NCI-H2107 (cell line): ENCODE measurements around the gene SLC38A3.

Experiments
- DNase-seq: peaks from one replicate; lab custom pipeline; 2025; lab: John Stamatoyannopoulos, UW

The SLC38A3 gene

DNA sequence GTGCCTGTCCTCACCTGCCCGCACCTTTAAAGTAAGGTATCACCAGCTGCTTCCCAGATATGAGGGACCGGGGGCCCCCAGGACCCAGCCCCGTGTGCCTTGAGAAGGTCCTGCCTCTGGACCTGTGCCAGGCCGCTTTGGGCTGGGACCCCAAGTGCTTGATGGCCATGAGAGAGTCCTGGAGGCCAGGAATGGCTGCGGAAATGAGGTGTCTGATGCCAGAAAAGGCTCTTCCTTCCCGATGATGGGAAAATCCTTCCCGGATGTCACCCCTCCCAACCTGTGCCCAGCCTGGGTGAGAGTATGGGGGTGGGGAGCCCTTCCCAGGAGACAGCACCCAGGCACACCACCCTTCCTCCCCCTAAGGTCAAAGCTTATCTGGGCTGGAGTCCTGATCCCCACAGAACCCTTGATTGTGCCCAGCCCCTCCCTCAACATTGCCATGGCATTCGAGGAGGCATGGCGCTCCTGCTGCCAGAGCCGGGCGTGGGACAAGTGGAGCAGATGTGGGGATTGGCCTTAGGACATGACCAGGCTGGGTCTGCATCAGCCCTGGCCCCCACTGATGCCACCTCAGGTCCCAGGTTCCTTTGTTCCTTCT lies 35.7 kb upstream of the SLC38A3 start:
- no peak for DNase-seq

DNA sequence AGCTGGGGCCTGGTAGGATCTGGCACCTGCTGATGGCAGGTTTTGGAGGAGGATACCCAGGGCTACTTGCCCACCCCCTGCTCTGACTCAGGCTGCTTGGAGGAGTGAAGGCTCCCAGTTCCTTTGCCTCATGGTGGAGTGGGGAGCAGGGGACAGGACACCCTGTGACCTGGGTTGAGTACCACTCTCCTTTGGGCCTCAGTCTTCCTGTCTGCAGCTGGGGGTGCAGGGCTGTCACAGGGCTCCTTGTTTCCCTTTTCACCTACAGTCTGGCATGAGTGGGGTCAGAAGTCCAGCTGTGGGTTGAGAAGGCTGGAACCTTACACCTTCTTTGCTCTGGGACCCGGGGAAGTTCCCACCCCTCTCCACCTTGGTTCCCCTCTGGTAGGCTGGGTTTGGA lies 35.2 kb upstream of the SLC38A3 start:
- no peak for DNase-seq

DNA sequence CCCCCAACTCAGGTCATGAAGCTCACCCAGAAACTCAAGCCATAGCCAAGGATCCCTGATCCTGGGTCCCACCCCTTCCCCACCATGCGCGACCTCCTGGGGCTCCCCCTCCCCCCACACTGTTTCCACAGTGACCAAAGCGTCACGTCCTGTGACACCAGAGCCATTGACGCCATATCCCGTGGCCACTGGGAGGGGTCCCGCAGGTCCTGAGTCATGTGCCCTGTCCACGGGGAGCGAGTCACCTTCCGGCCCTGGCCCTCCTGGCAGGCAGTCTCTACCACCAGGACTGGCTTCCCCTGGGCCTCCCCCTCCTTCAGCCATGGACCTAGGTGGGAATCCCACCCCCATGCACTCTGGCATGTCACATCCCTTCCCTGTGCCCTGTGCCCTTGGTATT lies 34.4 kb upstream of the SLC38A3 start:
- DNase-seq, result no peak

DNA sequence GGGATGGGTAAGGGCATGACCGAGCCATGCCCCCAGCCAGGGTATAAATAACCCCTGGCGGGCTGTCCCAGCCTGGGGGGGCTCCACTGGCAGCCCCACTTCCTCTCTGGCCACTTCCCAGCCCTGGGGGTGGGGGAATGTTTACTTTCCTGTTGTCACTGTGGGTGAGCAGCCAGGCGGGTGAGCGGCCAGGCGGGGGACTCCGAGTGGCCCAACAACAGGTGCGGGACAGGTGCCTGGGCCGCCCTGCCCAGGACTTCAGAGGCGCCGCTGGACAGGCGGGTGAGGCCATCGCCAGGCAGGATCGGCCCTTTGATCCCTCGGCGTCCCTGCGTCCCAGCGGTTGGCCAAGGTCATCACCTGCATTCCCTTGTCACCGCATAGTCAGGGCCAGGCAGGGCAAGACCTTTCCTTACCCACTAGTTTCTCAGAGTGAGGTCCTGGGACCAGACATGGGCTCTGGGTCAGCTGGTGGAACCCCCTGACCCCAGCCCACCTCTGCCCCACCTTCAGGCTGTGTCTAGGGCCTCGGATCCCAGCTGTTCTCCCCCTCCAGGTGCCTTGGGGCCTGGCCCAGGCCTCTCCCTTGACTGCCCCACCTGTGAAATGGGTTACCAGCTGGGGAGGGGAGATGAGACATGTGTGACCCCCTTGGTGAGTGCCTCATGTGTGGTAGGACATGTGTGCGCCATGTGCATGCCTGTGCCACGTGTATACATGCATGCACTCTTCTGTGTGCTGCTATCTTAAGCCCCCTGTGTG lies 33.4 kb upstream of the SLC38A3 start:
- no peak for DNase-seq

DNA sequence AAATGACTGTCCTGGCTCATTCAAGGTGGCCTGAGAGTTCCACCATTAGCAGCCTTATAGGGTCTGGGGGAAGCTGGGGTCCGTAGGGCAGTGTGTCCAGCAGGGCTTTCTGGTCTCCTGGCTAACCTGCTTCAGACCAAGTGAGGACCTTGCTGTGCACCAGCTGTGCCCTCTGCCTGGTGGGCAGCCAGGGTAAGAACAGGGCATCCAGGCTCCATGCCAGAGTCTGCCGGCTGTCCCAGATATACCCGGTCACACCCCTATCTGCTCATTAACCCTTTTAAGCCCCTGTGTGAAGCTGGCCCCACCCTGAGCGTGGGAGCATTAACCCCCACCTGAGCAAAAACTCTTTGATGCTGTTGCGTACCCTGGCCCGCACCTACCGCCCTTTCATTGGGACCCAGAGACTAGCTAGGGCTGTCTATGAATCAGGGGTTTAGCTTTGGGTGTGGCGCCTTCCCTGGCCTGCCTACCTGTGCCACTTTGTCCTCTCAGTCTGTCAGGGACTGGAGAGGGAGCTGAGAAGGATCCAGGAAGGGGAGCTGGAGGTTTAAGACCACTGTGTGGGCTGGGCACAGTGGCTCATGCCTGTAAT lies 32.3 kb upstream of the SLC38A3 start:
- no peak for DNase-seq

DNA sequence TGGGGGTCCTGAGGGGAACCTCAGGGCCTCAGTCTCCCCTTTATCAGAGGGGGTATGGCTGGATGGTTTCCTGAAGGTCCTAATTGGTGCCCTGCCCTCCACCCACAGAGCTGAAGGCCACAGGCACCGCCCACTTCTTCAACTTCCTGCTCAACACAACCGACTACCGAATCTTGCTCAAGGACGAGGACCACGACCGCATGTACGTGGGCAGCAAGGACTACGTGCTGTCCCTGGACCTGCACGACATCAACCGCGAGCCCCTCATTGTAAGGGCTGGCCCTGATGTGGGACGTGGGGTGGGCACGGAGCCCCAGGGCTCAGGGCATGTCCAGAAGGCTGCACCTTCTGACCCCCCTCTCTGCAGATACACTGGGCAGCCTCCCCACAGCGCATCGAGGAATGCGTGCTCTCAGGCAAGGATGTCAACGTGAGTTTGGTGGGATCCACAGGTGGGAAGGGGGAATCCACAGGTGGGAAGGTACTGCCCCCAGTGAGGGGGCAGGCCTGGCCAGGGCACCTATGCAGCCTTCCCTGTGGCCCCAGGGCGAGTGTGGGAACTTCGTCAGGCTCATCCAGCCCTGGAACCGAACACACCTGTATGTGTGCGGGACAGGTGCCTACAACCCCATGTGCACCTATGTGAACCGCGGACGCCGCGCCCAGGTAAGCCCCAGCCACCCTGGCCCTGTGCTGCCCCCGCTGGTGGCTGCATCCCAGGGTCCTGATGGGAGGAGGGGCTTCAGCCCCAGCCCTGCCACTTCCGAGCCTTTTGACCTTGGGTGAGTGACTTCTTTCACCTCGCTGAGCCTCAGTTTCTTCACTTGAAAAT lies 31.2 kb upstream of the SLC38A3 start:
- no peak for DNase-seq

DNA sequence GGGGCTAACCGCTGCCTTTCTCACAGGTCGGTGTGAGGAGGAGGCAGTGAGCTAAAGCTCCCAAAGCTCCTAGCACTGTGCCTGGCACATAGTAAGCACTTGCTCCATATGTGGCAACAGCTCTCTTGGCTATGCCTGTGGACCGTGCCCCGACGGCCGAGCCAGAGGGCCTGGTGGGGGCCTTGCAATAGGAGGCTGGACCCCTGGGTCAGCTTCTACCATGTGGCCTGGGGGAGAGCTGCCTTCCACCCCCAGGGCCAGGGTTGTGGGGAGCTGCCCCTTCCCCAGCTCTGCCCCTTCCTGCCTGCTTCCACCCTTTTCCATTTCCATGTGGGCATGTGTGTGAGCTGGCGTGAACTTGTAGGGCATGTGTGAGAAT lies 30.6 kb upstream of the SLC38A3 start:
- DNase-seq, result no peak

DNA sequence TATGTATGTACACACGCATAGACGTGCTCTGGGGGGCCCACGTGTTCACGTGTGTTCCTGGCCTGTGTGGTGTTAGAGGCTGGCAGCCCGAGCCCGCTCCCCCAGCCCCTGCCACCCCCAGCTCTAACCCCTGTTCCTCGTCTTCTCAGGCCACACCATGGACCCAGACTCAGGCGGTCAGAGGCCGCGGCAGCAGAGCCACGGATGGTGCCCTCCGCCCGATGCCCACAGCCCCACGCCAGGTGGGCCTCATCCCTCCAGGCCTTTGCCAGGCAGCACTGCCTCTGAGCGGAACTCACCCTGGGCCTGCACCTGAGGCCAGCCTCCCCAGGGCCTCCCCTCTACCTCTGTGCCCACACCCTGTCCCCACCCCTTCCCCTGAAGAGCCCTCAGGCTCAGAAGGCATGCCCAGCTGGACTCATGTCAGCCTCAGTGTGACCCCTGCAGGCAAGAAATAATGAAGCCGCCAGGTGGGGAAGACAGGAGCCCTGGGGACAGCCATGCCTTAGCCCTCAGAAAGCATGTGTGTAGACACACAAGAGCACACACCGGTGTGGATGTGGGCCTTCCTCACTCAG lies 30.0 kb upstream of the SLC38A3 start:
- no peak for DNase-seq

DNA sequence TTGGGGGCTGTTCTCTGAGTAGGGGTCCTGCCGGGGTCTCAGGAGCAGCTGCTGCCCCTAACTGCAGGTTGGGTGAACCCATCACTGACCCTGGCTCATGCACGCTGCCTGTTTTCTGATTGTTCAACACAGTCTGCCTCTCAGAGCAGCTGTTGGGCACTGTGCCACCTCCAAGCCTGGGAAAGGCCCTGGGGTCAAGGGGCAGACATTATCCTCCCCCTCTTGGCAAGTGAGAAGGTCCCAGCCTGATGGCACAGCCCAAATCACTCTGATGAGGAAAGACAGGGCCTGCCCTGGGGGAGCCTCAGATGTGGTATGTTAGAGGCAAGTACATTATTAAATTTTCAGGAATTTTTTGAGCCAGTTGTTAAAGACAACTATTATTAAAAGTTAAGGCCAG lies 27.7 kb upstream of the SLC38A3 start:
- no peak for DNase-seq

DNA sequence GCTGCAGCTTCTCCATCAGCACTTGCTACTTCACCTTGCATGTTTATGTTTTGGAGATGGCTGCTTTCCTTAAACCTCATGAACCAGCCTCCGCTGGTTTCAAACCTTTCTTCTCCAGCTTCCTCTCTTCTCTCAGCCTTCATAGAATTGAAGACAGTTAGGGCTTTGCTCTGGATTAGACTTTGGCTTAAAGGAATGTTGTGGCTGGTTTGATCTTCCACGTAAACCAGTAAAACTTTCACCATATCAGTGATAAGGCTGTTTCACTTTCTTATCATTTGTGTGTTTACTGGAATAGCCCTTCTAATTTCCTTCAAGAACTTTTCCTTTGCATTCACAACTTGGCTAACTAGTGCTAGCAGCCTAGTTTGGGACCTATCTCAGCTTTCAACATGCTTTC lies 25.4 kb upstream of the SLC38A3 start:
- DNase-seq, result no peak

DNA sequence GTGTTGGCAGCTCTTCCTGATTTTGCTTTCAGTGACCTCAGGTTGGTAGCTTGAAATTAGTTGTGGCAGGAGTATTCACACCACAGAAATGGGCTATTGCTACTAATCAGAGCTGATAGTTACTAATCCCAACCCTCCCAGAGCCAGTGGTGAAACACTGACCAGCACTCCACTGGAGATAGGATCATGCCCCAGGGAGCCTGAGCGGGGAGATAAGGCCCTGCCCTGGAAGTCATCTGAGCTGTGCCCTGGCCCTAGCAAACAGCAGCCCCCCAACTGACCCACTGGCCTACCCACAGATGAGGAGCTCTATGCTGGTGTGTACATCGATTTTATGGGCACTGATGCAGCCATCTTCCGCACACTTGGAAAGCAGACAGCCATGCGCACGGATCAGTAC lies 23.1 kb upstream of the SLC38A3 start:
- DNase-seq, result no peak

DNA sequence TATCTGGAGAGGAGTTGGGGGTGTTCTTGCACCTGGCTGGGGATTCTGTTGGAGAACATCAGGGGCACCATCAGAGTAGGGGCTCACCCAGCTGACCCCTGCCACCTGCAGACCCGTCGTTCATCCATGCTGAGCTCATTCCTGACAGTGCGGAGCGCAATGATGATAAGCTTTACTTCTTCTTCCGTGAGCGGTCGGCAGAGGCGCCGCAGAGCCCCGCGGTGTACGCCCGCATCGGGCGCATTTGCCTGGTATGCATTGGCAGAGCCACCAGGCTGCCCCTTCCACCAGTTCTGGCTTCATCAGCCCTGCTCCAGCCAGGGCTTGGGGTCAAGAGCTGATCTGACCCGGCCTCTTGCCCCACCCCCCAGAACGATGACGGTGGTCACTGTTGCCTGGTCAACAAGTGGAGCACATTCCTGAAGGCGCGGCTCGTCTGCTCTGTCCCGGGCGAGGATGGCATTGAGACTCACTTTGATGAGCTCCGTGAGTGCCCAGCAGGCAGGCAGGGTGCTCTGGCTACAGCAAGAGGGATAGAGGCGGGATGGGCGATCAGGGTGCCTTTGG lies 22.5 kb upstream of the SLC38A3 start:
- DNase-seq, result no peak

DNA sequence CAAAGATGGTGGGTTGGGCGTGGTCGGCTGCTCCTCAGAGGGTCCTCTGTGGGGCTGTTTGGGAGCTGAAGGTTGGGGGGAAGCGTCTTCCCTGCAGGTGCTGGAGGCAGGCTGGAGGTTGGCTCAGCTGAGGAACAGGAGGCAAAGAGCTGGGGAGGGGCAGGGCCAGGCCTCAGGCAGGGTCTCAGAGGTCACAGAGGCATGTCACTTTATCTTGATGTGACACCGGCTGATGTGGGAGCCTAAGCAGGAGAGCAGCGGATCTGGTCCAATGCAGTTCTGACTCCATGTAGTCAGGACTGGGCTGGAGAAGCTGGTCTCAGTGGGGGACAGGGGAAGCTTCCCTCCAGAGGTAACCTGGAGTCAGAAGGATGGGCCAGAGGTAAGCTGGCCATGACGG lies 21.3 kb upstream of the SLC38A3 start:
- no peak for DNase-seq

DNA sequence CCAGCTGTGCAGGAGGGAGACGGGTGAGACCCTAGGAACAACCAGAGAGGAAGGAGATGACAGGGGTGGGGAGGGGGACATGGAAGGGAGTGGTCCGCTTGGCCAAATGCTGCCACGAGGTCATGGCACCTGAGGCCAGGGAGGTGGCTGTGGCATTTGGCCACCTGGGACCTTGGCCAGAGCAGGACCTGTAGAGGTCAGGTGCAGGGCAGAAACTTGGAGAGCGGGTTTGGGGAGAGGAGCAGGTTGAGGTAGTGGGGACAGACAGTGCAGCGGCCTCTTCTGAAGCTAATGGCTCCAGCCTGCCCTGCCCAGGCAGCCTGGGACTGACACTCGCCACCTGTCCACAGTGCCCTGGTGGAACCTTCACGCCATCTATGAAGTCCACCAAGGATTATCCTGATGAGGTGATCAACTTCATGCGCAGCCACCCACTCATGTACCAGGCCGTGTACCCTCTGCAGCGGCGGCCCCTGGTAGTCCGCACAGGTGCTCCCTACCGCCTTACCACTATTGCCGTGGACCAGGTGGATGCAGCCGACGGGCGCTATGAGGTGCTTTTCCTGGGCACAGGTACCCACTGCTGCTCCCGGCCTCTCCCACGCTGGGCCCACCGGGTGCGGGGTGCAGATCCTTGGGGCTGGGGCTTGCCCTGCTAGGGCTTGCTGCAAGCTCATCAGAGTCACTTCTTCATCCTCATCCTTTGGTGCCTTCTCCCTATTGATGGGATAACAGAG lies 20.7 kb upstream of the SLC38A3 start:
- DNase-seq, result no peak

DNA sequence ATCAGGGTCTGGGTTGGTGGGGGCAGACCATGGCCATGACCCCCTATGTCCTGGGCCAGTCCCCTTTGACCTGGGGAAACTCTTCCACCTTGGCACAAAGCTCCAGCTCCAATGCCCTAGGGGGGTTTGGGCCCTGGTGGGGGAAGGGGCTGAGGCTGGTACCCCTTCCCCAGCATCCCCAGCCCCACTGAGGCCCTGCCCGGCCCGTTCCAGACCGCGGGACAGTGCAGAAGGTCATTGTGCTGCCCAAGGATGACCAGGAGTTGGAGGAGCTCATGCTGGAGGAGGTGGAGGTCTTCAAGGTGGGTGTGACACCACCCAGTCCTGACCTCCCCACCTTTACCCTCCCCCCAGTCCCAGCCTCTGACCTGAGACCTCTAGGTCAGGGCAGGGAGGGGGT lies 19.8 kb upstream of the SLC38A3 start:
- no peak for DNase-seq

DNA sequence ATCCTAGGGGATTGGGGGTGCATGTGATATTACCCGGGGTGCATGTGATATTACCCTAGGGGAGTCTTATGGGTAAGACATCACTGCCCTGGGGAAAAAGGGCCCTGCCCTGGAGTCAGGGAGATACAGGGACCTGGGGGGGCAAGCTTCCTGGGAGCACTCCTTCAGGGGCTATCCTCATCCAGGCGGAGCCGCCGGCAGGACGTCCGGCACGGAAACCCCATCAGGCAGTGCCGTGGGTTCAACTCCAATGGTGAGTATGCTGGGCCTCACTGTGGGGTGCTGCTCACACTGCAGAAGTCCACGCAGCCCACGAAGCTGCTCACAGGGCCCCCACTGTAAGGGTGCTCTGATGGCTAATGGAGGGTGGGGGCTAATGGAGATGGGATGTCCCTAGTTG lies 19.0 kb upstream of the SLC38A3 start:
- DNase-seq, result no peak

DNA sequence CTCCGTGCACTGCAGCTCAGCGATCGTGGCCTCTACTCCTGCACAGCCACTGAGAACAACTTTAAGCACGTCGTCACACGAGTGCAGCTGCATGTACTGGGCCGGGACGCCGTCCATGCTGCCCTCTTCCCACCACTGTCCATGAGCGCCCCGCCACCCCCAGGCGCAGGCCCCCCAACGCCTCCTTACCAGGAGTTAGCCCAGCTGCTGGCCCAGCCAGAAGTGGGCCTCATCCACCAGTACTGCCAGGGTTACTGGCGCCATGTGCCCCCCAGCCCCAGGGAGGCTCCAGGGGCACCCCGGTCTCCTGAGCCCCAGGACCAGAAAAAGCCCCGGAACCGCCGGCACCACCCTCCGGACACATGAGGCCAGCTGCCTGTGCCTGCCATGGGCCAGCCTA lies 17.3 kb upstream of the SLC38A3 start:
- no peak for DNase-seq

DNA sequence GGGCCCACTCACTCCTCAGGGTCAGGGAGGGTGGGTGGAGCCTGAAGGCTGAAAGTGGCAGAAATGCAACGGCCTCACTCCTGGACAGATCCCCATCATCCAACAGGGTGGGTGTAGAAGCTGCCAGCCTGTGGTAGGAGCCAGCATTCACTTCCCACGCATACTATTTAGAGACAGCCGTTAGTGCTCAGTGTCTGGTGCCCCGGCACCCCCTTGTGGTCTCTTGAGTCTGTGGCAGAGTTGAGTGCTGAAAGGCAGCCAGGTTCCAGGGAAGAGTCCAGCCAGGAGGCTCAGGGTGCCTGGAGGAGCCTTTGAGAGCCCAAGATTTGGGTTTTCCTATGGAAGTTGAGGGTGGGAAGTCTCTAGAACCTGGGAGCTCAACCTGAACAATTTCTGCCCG lies 15.8 kb upstream of the SLC38A3 start:
- DNase-seq, result peak; percentile 31

DNA sequence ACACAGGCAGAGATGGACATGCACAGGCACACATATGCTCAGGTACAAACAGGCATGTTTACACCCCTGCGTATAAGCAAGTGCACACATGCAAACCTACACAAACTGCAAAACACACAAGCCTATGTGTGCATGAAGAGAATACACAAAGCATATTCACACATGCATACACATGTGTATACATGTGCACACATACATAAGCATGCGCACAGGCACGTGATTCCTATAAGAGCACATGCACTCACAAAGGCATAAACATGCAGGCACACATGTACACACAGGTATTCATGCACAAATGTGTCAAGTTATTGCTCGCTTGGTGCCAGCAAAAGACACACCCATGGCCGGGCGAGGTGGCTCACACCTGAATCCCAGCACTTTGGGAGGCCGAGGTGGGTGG lies 15.1 kb upstream of the SLC38A3 start:
- no peak for DNase-seq

DNA sequence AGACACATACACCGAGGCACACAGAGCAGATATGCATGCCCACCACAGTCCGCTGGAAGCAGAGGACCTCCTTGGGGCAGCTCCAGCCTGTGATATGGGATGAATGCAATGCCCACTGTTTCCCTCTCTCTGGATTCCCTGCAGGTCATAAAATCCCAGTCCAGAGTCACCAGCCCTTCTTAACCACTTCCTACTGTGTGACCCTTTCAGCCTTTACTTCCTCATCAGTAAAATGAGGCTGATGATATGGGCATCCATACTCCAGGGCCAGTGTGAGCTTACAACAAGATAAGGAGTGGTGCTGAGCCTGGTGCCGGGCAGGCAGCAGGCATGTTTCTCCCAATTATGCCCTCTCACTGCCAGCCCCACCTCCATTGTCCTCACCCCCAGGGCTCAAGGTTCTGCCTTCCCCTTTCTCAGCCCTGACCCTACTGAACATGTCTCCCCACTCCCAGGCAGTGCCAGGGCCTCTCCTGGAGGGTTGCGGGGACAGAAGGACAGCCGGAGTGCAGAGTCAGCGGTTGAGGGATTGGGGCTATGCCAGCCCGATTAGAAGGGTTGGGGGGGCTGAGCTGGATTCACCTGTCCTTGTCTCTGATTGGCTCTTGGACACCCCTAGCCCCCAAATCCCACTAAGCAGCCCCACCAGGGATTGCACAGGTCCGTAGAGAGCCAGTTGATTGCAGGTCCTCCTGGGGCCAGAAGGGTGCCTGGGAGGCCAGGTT lies 14.0 kb upstream of the SLC38A3 start, which contains the start of gene GNAT1:
Gene GNAT1, plus strand, starts transcription at position 675 of the 725 bp plus-strand sequence. CDS start 116 bp downstream, outside the sequence.
- no peak for DNase-seq

DNA sequence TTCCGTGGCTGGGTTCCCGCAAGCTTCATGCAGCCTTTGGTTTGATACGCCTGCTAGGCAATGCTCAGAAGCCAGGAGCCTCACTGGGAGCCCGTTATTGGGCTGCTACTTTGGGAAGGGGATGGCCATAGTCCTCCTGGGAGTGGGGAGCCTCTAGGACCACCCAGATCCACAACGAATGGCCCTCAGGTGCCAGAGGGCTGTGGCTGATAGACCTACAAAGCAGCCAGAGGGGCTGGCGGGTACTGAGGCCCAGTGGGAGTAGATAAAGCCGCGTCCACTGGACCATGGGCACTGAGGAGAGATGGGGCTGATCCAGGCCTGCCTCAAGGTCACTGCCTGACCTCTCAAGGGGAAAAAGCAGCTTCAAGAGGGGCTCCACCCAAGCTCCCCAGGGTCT lies 12.9 kb upstream of the SLC38A3 start:
- no peak for DNase-seq
